Osteoblast (primary cell): Measurements from ENCODE around the gene TNC. TPM values are rescaled to one million over a fixed set of nuclear protein-coding genes. Genes with fewer than 3 reads are reported as not detected.

Experiments used
- DNase-seq: peaks from one replicate; pipeline ENCODE4 v3.0.0; 2011; ENCODE audit warnings: low spot score, mixed read lengths; ENCODE audit not compliant: insufficient read length; ENCODE audit errors: missing footprints
- H2AFZ ChIP-seq: 2 replicates; pipeline ENCODE4 v1.6.0; 2011; ENCODE audit warnings: mild to moderate bottlenecking, low read length
- H3K27ac ChIP-seq: 2 replicates; pipeline ENCODE4 v1.5.1; 2011; ENCODE audit warnings: mild to moderate bottlenecking, low read depth, low read length, moderate library complexity
- H3K27me3 ChIP-seq: 2 replicates; pipeline ENCODE4 v1.6.0; 2012; ENCODE audit warnings: mild to moderate bottlenecking, control low read depth, inconsistent platforms, low read length, moderate library complexity; ENCODE audit not compliant: insufficient read depth
- H3K36me3 ChIP-seq: 2 replicates; pipeline ENCODE4 v1.5.1; 2011; ENCODE audit warnings: mild to moderate bottlenecking, low read length, control low read depth, moderate library complexity; ENCODE audit not compliant: insufficient read depth
- H3K4me1 ChIP-seq: 2 replicates; pipeline ENCODE4 v1.5.1; 2011; ENCODE audit warnings: mild to moderate bottlenecking, low read length, control low read depth, moderate library complexity; ENCODE audit not compliant: insufficient read depth
- H3K4me2 ChIP-seq: 2 replicates; pipeline ENCODE4 v1.6.0; 2011; ENCODE audit warnings: mild to moderate bottlenecking, low read length; ENCODE audit not compliant: insufficient read depth
- H3K4me3 ChIP-seq: fragments of 200-600 bp; sonication (generic); 3 replicates; pipeline ENCODE4 v1.5.1; 2012; ENCODE audit warnings: mild to moderate bottlenecking, low read length, inconsistent platforms; ENCODE audit not compliant: insufficient read depth
- H3K79me2 ChIP-seq: 2 replicates; pipeline ENCODE4 v1.6.0; 2012; ENCODE audit warnings: mild to moderate bottlenecking, low read length, control low read depth, inconsistent platforms; ENCODE audit not compliant: insufficient read depth
- H3K9me3 ChIP-seq: 2 replicates; pipeline ENCODE4 v1.5.1; 2011; ENCODE audit warnings: low read depth, low read length, control low read depth
- H4K20me1 ChIP-seq: 2 replicates; pipeline ENCODE4 v1.6.0; 2012; ENCODE audit warnings: mild to moderate bottlenecking, low read length, control low read depth; ENCODE audit not compliant: insufficient read depth
- total RNA-seq: library from RNA; depleted of rRNA; stranded (reverse); fragments of >200 nt; gene quantifications from 2 replicates; pipeline ENCODE4 v1.2.3, GENCODE V29; 2012
- TF ChIP-seq, protein P1 (sequence below): IDR thresholded peaks from 2 replicates; pipeline ENCODE4 v1.5.1; 2011; ENCODE audit warnings: mild to moderate bottlenecking, low read depth, low read length, moderate library complexity; ENCODE audit errors: extremely low read depth

Gene TNC
- total RNA-seq, 1 donor: 611 TPM

DNA sequence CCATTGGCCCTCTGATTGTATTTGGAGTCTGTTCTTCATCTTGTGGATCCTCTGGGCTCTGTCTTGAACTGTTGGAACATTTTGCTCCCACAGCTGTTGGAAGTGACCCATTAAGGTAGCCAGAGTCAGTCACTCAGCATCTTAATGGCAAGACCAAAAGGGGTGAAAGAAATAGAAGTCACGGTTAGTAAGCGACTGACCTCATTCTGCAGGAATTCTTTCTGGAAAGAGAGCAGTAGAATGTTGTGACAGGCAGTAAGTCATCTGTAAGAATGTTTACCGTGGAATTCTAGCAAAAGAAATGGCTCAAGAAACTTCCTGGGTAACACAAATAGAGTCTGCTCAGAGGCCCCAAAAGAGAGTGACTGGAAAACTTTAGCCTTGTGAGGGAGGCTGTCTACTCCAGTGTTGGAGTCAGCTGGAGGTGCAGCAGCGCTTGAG is 28.6 kb upstream of the TNC start:
- Histone ChIP-seq H3K4me1 (peaks cover 37% of the 10 kb centered on the region), H3K79me2 (no peaks in the 10 kb centered on the region), H4K20me1 (no peaks in the 10 kb centered on the region), H3K4me2 (peak overlapping the region; percentile 10), H3K27ac (peak overlapping the region; percentile 78), H3K9me3 (no peaks in the 10 kb centered on the region), H2AFZ (peak overlapping the region; percentile 20), H3K36me3 (no peaks in the 10 kb centered on the region), H3K27me3 (no peaks in the 10 kb centered on the region), H3K4me3 (no peak overlapping the region)
- DNase-seq: peak; percentile 76
- TF ChIP-seq, protein P1, sequence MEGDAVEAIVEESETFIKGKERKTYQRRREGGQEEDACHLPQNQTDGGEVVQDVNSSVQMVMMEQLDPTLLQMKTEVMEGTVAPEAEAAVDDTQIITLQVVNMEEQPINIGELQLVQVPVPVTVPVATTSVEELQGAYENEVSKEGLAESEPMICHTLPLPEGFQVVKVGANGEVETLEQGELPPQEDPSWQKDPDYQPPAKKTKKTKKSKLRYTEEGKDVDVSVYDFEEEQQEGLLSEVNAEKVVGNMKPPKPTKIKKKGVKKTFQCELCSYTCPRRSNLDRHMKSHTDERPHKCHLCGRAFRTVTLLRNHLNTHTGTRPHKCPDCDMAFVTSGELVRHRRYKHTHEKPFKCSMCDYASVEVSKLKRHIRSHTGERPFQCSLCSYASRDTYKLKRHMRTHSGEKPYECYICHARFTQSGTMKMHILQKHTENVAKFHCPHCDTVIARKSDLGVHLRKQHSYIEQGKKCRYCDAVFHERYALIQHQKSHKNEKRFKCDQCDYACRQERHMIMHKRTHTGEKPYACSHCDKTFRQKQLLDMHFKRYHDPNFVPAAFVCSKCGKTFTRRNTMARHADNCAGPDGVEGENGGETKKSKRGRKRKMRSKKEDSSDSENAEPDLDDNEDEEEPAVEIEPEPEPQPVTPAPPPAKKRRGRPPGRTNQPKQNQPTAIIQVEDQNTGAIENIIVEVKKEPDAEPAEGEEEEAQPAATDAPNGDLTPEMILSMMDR: no peak

- no peaks in the 10 kb centered on the region for H3K27me3 ChIP-seq
- H3K27ac ChIP-seq: peak overlapping the region; percentile 3
- no peak overlapping the region for H2AFZ ChIP-seq
- H4K20me1 ChIP-seq: no peaks in the 10 kb centered on the region
- no peaks in the 10 kb centered on the region for H3K36me3 ChIP-seq
- no peaks in the 10 kb centered on the region for H3K79me2 ChIP-seq
- no peak overlapping the region for H3K4me3 ChIP-seq
- H3K4me2 ChIP-seq: no peak overlapping the region
- DNase-seq: no peak
- H3K9me3 ChIP-seq: no peaks in the 10 kb centered on the region
- TF ChIP-seq, protein P1: no peak
- H3K4me1 ChIP-seq: peaks cover 37% of the 10 kb centered on the region
Measured at GRCh38 chr9:115144706-115145105, 26.7 kb upstream of the TNC start.

DNA sequence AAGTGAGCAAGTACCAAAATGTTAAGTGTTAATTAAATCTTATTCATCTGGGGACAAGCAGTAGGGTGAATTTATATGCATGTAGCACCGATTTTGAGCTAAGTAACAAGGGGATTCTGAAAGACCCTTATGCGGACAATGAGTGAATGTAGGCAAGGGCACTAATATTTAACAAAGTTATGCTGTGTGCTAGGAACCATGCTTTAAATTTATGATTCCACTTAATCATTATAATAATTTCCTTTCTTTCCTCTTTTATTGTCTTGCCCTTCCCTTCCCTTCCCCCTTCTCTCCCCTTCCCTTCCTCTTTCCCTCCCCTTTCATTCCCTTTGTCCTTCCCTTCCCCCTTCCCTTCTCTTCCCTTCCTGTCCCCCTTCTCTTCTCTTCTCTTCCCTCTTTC is 25.7 kb upstream of the TNC start:
- Histone ChIP-seq H4K20me1 (no peaks in the 10 kb centered on the region), H3K79me2 (no peaks in the 10 kb centered on the region), H3K27me3 (no peaks in the 10 kb centered on the region), H3K4me1 (peaks cover 37% of the 10 kb centered on the region), H3K9me3 (no peaks in the 10 kb centered on the region), H3K4me2 (no peak overlapping the region), H2AFZ (no peak overlapping the region), H3K4me3 (no peak overlapping the region), H3K27ac (peak overlapping the region; percentile 38), H3K36me3 (no peaks in the 10 kb centered on the region)
- TF ChIP-seq, protein P1: no peak
- DNase-seq: no peak

DNA sequence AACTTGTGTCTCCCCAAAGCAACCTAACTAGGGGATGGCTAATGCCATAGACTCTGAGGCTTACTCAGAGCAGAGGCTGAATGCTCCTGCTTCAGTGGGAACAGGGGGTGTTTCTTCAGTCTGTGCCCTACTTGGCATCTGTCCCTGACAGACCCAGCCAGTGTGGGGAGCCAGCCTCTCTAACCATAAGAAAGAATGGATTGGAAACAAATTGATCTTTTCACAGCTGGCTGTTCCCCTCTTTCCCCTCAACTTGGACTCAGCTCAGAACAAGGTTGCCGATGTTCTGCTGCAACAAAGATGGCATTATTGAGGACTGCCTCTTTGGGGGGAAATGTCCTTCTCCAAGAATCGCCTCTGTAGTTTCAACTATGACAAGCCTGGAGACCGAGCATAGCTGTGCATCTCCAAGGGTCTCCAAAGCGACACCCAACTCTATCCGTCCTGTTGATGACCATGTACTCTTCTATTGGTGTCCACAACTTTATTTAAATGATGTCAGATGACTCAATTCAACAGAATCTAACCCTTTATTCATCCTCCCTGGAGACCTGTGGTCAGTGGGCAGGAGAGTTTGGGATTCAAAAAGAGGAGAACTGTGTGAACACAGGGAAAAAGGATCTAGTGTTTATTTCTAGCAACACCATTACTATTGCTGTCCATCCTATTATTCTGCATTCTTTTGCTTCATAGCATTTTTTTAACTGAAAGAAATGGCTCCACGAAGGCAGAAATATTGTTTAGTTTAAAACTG is 24.7 kb upstream of the TNC start:
- no peaks in the 10 kb centered on the region for H4K20me1 ChIP-seq
- no peaks in the 10 kb centered on the region for H3K9me3 ChIP-seq
- H3K36me3 ChIP-seq: no peaks in the 10 kb centered on the region
- no peak overlapping the region for H3K4me3 ChIP-seq
- H2AFZ ChIP-seq: no peak overlapping the region
- H3K4me1 ChIP-seq: peaks cover 37% of the 10 kb centered on the region
- peak overlapping the region; percentile 38 for H3K27ac ChIP-seq
- TF ChIP-seq, protein P1: no peak
- no peaks in the 10 kb centered on the region for H3K79me2 ChIP-seq
- DNase-seq: peak; percentile 75
- no peaks in the 10 kb centered on the region for H3K27me3 ChIP-seq
- no peak overlapping the region for H3K4me2 ChIP-seq
